SK-N-SH treated with all-trans-retinoic acid at 6 μM for 48 hours (cell line): ENCODE results near the gene FAM53A.

Source experiments
- ATAC-seq: fragments of 200-7000 bp; cut with Tn5 transposase; 3 replicates; pipeline ENCODE4 v1.9.1; 2020; ENCODE audit warnings: mild to moderate bottlenecking, moderate library complexity
- BACH2 ChIP-seq: fragments of 250-450 bp; sonication (Bioruptor Pico); IDR thresholded peaks from 2 replicates; pipeline ENCODE4 v1.9.0; 2021; ENCODE audit warnings: mild to moderate bottlenecking, borderline replicate concordance
- CSDC2 ChIP-seq: fragments of 250-450 bp; sonication (Bioruptor Pico); IDR thresholded peaks from 2 replicates; pipeline ENCODE4 v1.5.0; 2020; ENCODE audit warnings: mild to moderate bottlenecking, moderate library complexity
- ESRRG ChIP-seq: fragments of 250-450 bp; sonication (Bioruptor Pico); IDR thresholded peaks from 2 replicates; pipeline ENCODE4 v1.6.1; 2021; ENCODE audit warnings: mild to moderate bottlenecking
- GLIS3 ChIP-seq: fragments of 250-450 bp; sonication (Bioruptor Pico); IDR thresholded peaks from 2 replicates; pipeline ENCODE4 v1.5.0; 2020; ENCODE audit warnings: mild to moderate bottlenecking, moderate library complexity
- ISL1 ChIP-seq: fragments of 250-450 bp; sonication (Bioruptor Pico); IDR thresholded peaks from 2 replicates; pipeline ENCODE4 v2.1.2; 2022; ENCODE audit warnings: mild to moderate bottlenecking, moderate library complexity
- OSR1 ChIP-seq: fragments of 250-450 bp; sonication (Bioruptor Pico); IDR thresholded peaks from 2 replicates; pipeline ENCODE4 v1.8.0; 2022; ENCODE audit warnings: moderate library complexity, mild to moderate bottlenecking, inconsistent platforms
- PPARA ChIP-seq: fragments of 250-450 bp; sonication (Bioruptor Pico); IDR thresholded peaks from 2 replicates; pipeline ENCODE4 v1.5.0; 2020; ENCODE audit warnings: mild to moderate bottlenecking, borderline replicate concordance
- RARB ChIP-seq: fragments of 250-450 bp; sonication (Bioruptor Pico); IDR thresholded peaks from 2 replicates; pipeline ENCODE4 v1.8.0; 2021; ENCODE audit warnings: mild to moderate bottlenecking, moderate library complexity
- SNAI2 ChIP-seq: fragments of 250-450 bp; sonication (Bioruptor Pico); IDR thresholded peaks from 2 replicates; pipeline ENCODE4 v1.5.0; 2020; ENCODE audit warnings: mild to moderate bottlenecking, moderate library complexity
- TCF4 ChIP-seq: fragments of 250-450 bp; sonication (Bioruptor Pico); IDR thresholded peaks from 2 replicates; pipeline ENCODE4 v1.8.0; 2021; ENCODE audit warnings: mild to moderate bottlenecking, moderate library complexity, borderline replicate concordance
- TOX ChIP-seq: fragments of 250-450 bp; sonication (Bioruptor Pico); IDR thresholded peaks from 2 replicates; pipeline ENCODE4 v1.8.0; 2021; ENCODE audit warnings: mild to moderate bottlenecking, moderate library complexity, borderline replicate concordance
- ZC3H10 ChIP-seq: fragments of 250-450 bp; sonication (Bioruptor Pico); IDR thresholded peaks from 2 replicates; pipeline ENCODE4 v1.5.1; 2021; ENCODE audit warnings: mild to moderate bottlenecking, moderate library complexity
- ZFP3 ChIP-seq: fragments of 250-450 bp; sonication (Bioruptor Pico); IDR thresholded peaks from 2 replicates; pipeline ENCODE4 v1.5.0; 2020; ENCODE audit warnings: mild to moderate bottlenecking, moderate library complexity
- ZFP30 ChIP-seq: fragments of 450-650 bp; formaldehyde crosslinking; IDR thresholded peaks from 2 replicates; pipeline ENCODE4 v1.5.0; 2022; ENCODE audit warnings: mild to moderate bottlenecking, moderate library complexity
- ZNF565 ChIP-seq: fragments of 450-650 bp; formaldehyde crosslinking; conservative IDR thresholded peaks from 2 replicates; pipeline ENCODE4 v1.5.0; 2020; ENCODE audit warnings: low read depth, mild to moderate bottlenecking, moderate library complexity
- ZNF70 ChIP-seq: fragments of 450-650 bp; formaldehyde crosslinking; IDR thresholded peaks from 2 replicates; pipeline ENCODE4 v1.5.0; 2020; ENCODE audit warnings: mild to moderate bottlenecking, moderate library complexity
- ZNF8 ChIP-seq: fragments of 450-650 bp; formaldehyde crosslinking; IDR thresholded peaks from 2 replicates; pipeline ENCODE4 v1.5.0; 2020; ENCODE audit warnings: mild to moderate bottlenecking, moderate library complexity
- TF ChIP-seq, protein P1 (sequence below): fragments of 250-450 bp; sonication (Bioruptor Pico); IDR thresholded peaks from 2 replicates; pipeline ENCODE4 v1.5.1; 2021; ENCODE audit warnings: mild to moderate bottlenecking, moderate library complexity
- TF ChIP-seq, protein P2 (sequence below): fragments of 250-450 bp; sonication (Bioruptor Pico); IDR thresholded peaks from 2 replicates; pipeline ENCODE4 v1.8.0; 2021; ENCODE audit warnings: low read depth, mild to moderate bottlenecking, moderate library complexity, borderline replicate concordance
- TF ChIP-seq, protein P3 (sequence below): fragments of 250-450 bp; sonication (Bioruptor Pico); IDR thresholded peaks from 2 replicates; pipeline ENCODE4 v1.5.0; 2020; ENCODE audit warnings: mild to moderate bottlenecking, moderate library complexity
- TF ChIP-seq, protein P4 (sequence below): fragments of 250-450 bp; sonication (Bioruptor Pico); IDR thresholded peaks from 2 replicates; pipeline ENCODE4 v1.8.0; 2020; ENCODE audit warnings: mild to moderate bottlenecking, moderate library complexity, borderline replicate concordance

FAM53A gene

DNA sequence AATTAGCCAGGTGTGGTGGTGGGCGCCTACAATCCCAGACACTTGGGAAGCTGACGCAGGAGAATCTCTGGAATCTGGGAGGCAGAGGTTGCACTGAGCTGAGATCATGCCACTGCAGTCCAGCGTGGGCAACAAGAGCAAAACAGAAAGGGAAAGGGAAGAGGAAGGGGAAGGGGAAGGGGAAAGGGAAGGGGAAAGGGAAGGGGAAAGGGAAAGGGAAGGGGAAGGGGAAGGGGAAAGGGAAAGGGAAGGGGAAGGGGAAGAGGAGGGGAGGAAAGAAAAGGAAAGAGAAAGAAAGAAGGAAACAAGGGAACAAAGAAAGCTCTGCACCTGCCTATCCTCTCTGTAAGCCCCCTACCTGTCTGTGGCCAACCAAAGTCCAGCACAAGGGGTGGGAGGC, 35.2 kb downstream of the FAM53A start (continued):
- TF ChIP-seq, protein P1, sequence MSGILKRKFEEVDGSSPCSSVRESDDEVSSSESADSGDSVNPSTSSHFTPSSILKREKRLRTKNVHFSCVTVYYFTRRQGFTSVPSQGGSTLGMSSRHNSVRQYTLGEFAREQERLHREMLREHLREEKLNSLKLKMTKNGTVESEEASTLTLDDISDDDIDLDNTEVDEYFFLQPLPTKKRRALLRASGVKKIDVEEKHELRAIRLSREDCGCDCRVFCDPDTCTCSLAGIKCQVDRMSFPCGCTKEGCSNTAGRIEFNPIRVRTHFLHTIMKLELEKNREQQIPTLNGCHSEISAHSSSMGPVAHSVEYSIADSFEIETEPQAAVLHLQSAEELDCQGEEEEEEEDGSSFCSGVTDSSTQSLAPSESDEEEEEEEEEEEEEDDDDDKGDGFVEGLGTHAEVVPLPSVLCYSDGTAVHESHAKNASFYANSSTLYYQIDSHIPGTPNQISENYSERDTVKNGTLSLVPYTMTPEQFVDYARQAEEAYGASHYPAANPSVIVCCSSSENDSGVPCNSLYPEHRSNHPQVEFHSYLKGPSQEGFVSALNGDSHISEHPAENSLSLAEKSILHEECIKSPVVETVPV (CRISPR knock-in tag) = no peak

DNA sequence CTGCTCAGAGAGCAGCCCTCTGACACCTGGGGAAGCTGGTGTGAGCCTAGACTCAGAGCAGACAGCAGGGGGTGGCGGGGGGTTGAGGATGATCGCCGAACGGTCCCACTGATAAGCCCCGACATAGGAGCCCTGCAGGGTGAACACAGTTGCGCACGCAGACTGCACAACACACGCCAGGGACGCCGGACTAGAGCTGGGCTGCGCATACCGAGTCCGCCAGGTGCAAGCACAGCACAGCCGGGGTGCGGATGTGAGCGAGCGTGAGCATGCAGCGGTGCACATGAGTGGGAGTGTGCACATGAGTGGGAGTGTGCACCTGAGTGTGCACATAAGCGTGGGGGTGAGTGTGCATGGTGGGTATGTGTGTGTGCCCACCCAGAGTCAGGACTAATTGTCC, 36.7 kb downstream of the FAM53A start:
- ATAC-seq = no peak
- TF ChIP-seq GLIS3 (no peak), TOX (no peak), SNAI2 (CRISPR knock-in tag) (no peak), OSR1 (CRISPR knock-in tag) (no peak), PPARA (CRISPR knock-in tag) (no peak), ISL1 (CRISPR knock-in tag) (no peak), CSDC2 (no peak), ESRRG (CRISPR knock-in tag) (no peak), BACH2 (CRISPR knock-in tag) (no peak), TCF4 (no peak), ZC3H10 (CRISPR knock-in tag) (no peak), ZNF8 (CRISPR knock-in tag) (no peak), ZFP3 (CRISPR knock-in tag) (no peak), ZFP30 (no peak), ZNF70 (CRISPR knock-in tag) (no peak)
- TF ChIP-seq, protein P2, sequence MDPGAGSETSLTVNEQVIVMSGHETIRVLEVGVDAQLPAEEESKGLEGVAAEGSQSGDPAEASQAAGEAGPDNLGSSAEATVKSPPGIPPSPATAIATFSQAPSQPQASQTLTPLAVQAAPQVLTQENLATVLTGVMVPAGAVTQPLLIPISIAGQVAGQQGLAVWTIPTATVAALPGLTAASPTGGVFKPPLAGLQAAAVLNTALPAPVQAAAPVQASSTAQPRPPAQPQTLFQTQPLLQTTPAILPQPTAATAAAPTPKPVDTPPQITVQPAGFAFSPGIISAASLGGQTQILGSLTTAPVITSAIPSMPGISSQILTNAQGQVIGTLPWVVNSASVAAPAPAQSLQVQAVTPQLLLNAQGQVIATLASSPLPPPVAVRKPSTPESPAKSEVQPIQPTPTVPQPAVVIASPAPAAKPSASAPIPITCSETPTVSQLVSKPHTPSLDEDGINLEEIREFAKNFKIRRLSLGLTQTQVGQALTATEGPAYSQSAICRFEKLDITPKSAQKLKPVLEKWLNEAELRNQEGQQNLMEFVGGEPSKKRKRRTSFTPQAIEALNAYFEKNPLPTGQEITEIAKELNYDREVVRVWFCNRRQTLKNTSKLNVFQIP (CRISPR knock-in tag) = no peak
- TF ChIP-seq, protein P3, sequence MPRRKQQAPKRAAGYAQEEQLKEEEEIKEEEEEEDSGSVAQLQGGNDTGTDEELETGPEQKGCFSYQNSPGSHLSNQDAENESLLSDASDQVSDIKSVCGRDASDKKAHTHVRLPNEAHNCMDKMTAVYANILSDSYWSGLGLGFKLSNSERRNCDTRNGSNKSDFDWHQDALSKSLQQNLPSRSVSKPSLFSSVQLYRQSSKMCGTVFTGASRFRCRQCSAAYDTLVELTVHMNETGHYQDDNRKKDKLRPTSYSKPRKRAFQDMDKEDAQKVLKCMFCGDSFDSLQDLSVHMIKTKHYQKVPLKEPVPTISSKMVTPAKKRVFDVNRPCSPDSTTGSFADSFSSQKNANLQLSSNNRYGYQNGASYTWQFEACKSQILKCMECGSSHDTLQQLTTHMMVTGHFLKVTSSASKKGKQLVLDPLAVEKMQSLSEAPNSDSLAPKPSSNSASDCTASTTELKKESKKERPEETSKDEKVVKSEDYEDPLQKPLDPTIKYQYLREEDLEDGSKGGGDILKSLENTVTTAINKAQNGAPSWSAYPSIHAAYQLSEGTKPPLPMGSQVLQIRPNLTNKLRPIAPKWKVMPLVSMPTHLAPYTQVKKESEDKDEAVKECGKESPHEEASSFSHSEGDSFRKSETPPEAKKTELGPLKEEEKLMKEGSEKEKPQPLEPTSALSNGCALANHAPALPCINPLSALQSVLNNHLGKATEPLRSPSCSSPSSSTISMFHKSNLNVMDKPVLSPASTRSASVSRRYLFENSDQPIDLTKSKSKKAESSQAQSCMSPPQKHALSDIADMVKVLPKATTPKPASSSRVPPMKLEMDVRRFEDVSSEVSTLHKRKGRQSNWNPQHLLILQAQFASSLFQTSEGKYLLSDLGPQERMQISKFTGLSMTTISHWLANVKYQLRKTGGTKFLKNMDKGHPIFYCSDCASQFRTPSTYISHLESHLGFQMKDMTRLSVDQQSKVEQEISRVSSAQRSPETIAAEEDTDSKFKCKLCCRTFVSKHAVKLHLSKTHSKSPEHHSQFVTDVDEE = no peak
- TF ChIP-seq, protein P1 (CRISPR knock-in tag) = no peak
- TF ChIP-seq, protein P4, sequence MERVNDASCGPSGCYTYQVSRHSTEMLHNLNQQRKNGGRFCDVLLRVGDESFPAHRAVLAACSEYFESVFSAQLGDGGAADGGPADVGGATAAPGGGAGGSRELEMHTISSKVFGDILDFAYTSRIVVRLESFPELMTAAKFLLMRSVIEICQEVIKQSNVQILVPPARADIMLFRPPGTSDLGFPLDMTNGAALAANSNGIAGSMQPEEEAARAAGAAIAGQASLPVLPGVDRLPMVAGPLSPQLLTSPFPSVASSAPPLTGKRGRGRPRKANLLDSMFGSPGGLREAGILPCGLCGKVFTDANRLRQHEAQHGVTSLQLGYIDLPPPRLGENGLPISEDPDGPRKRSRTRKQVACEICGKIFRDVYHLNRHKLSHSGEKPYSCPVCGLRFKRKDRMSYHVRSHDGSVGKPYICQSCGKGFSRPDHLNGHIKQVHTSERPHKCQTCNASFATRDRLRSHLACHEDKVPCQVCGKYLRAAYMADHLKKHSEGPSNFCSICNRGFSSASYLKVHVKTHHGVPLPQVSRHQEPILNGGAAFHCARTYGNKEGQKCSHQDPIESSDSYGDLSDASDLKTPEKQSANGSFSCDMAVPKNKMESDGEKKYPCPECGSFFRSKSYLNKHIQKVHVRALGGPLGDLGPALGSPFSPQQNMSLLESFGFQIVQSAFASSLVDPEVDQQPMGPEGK = no peak

DNA sequence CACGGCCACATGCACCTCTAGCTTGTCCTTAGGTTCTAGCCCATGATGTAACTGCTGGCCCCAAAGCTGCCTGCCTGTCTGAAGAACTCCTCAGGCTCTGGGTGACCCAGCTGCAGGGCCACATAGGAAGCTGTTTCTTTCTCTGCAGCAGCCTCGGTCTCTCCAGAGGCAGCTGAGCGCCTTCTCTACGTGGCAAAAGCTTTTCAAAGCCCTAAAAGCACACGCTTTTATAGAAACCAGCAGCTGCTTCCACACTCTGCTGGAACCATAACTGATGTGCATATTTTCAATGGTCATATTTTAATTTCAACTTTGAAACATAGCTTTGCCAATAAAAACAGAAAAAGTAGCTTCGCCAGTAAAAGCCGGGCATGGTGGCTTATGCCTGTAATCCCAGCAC, 37.4 kb downstream of the FAM53A start:
- ATAC-seq = no peak

More for the DNA sequence above, 37.4 kb downstream of the FAM53A start:
- TF ChIP-seq ZFP3 (CRISPR knock-in tag) (no peak), ISL1 (CRISPR knock-in tag) (no peak), ZNF565 (no peak), SNAI2 (CRISPR knock-in tag) (no peak), PPARA (CRISPR knock-in tag) (no peak), RARB (CRISPR knock-in tag) (no peak), CSDC2 (no peak)
- TF ChIP-seq, protein P3 = no peak
- TF ChIP-seq, protein P2 (CRISPR knock-in tag) = no peak
- TF ChIP-seq, protein P4 = no peak
